ENCODE measurements around the gene ANKRD33B. TPM values are rescaled to one million over a fixed set of nuclear protein-coding genes. Genes with fewer than 3 reads are reported as not detected.

Gene ANKRD33B
- total and polyA plus RNA-seq, 7 experiments from 2014 or later, result 0.20 to 10.1 (median 0.75) TPM; not detected in 1

DNA sequence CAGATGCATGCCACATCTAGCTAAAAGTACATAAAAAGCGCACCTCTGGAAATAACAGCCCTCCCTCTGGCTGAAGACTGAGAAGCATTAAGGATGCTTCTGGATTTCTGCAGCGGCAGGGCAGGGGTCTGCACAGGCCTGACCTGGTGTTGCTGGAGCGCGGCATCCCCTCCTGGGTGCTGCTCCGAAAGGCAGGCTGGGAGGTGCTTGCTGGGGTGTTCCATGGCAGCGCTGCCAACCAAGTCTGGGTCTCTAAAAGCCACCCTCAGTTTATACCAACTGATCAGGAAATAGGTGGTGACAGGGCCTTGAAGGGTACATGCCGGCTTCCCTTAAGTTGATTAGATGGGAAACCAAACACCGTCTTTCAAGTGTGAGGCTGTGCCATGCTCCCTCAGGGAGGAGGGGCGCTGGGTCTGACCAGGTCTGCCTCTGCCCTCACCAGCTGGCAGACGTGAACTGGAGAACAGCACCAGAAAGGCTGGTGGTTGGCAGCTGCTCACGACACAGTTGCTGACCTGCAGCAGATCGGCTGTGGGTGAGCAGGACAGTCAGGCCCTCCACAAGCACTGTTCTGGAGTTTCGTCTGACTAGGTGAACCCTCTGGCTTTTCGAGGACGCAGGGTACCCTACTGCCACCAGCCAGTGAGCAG lies 115.6 kb downstream of the ANKRD33B start:
- no peaks in the 10 kb centered on the region for H3K27me3 ChIP-seq (ENCODE audit: control insufficient read depth in 2 of 2, insufficient read depth in 2 of 2, low read length in 2 of 2)
- Mint-ChIP-seq H3K27ac (no peak overlapping the region), H3K4me1 (peaks cover 0 to 4% (median 0%) of the 10 kb centered on the region in 7 donors), H3K9me3 (peaks cover 1 to 19% (median 10%) of the 10 kb centered on the region in 11 donors), H3K4me3 (no peak overlapping the region), H3K36me3 (peaks cover 21 to 69% (median 33%) of the 10 kb centered on the region in 5 donors), H3K27me3 (no peaks in the 10 kb centered on the region)
- intact Hi-C loops (cut with micrococcal nuclease), result no loop called here
- DNase-seq, result no peak
- ATAC-seq, result no peak
- no peak overlapping the region for H3K27ac ChIP-seq (ENCODE audit: low read depth, low read length)
- H3K9me3 ChIP-seq (ENCODE audit: control insufficient read depth in 2 of 3, low read length in 3 of 3), result peaks cover 0 to 6% (median 0%) of the 10 kb centered on the region in 3 experiments
- ChIA-PET CTCF (interaction anchor here (0.6 kb wide), 1 partner anchor 74 kb away, joined by 3 read pairs; no protein-coding TSS in a partner anchor), POLR2A (no interaction called here)
- H3K4me1 ChIP-seq (ENCODE audit: control insufficient read depth in 2 of 2, insufficient read depth in 2 of 2, low read length in 2 of 2), result no peaks in the 10 kb centered on the region
- H3K36me3 ChIP-seq (ENCODE audit: control insufficient read depth in 2 of 3, insufficient read depth in 3 of 3, low read length in 3 of 3), result peaks cover 0 to 66% (median 0%) of the 10 kb centered on the region in 3 experiments
- H3K4me3 ChIP-seq (ENCODE audit: low read length), result no peak overlapping the region

- H3K36me3 ChIP-seq (ENCODE audit: control insufficient read depth in 2 of 3, insufficient read depth in 3 of 3, low read length in 3 of 3), result peaks cover 0 to 69% (median 0%) of the 10 kb centered on the region in 3 experiments
- POLR2A ChIA-PET, result no interaction called here
- intact Hi-C loops (cut with micrococcal nuclease), result no loop called here
Observed at GRCh38 chr5:10680876-10681481, 117.1 kb downstream of the ANKRD33B start.

GRCh38 chr5:10681731-10682679 lies 118.1 kb downstream of the ANKRD33B start:
- CTCF ChIA-PET, result no interaction called here
- no peak for ATAC-seq

More at GRCh38 chr5:10680876-10681481, 117.1 kb downstream of the ANKRD33B start:
- peaks cover 24 to 80% (median 34%) of the 10 kb centered on the region in 5 donors for H3K36me3 Mint-ChIP-seq
- Histone ChIP-seq H3K9me3 (ENCODE audit: control insufficient read depth in 2 of 3, low read length in 3 of 3) (peaks cover 0 to 6% (median 0%) of the 10 kb centered on the region in 3 experiments), H3K27ac (ENCODE audit: low read depth, low read length) (no peak overlapping the region), H3K27me3 (ENCODE audit: control insufficient read depth in 2 of 2, insufficient read depth in 2 of 2, low read length in 2 of 2) (no peaks in the 10 kb centered on the region), H3K4me3 (ENCODE audit: low read length) (no peak overlapping the region), H3K4me1 (ENCODE audit: control insufficient read depth in 2 of 2, insufficient read depth in 2 of 2, low read length in 2 of 2) (no peaks in the 10 kb centered on the region)
- no peak overlapping the region for H3K4me3 Mint-ChIP-seq
- H3K27me3 Mint-ChIP-seq, result no peaks in the 10 kb centered on the region
- CTCF ChIA-PET, result no interaction called here
- ATAC-seq (no peak), DNase-seq (no peak)
- H3K4me1 Mint-ChIP-seq, result peaks cover 0 to 4% (median 0%) of the 10 kb centered on the region in 7 donors
- peaks cover 1 to 15% (median 8%) of the 10 kb centered on the region in 11 donors for H3K9me3 Mint-ChIP-seq
- no peak overlapping the region for H3K27ac Mint-ChIP-seq

DNA sequence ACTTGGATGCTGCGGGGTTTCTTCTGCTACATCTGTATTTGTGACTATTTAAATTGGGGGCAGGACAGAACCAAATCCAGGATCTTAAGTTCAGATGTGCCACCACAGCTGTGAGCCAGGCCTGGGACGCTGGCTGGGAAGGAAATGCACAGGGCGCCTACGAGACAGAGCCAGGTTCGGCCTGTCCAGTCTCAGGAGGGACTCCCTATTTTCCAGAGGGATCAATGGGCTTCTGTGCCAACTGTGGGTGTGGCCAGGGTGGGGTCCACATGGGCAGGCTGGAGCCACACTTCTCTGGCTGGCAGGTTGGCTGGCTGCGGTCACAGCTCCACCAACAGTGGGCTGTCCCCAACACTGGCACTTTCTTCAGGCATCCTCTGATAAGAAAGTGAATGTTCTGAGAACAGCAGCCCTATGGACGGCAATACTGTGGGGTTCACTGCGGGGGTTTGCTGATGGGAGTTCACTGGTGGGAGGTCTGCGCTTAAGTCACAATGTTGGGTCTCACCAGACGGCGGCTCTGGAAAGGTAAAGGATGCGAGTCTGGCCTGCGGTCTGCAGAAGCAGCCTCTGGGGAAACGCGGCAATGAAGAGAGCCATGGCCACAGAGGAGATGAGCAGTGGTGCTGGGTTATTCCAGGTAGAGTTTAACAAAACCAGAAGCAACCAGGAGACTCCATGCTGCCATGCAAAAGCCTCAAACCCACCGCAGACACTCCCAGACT lies 119.1 kb downstream of the ANKRD33B start:
- CTCF ChIA-PET, result no interaction called here
- H3K36me3 Mint-ChIP-seq, result peaks cover 15 to 80% (median 34%) of the 10 kb centered on the region in 5 donors
- H3K27me3 Mint-ChIP-seq, result no peaks in the 10 kb centered on the region
- DNase-seq (no peak), ATAC-seq (no peak)
- Histone ChIP-seq H3K27ac (ENCODE audit: low read depth, low read length) (no peak overlapping the region), H3K27me3 (ENCODE audit: control insufficient read depth in 2 of 2, insufficient read depth in 2 of 2, low read length in 2 of 2) (no peaks in the 10 kb centered on the region), H3K36me3 (ENCODE audit: control insufficient read depth in 2 of 3, insufficient read depth in 3 of 3, low read length in 3 of 3) (peaks cover 0 to 65% (median 0%) of the 10 kb centered on the region in 3 experiments), H3K9me3 (ENCODE audit: control insufficient read depth in 2 of 3, low read length in 3 of 3) (no peaks in the 10 kb centered on the region), H3K4me3 (ENCODE audit: low read length) (no peak overlapping the region), H3K4me1 (ENCODE audit: control insufficient read depth in 2 of 2, insufficient read depth in 2 of 2, low read length in 2 of 2) (no peaks in the 10 kb centered on the region)
- H3K27ac Mint-ChIP-seq, result no peak overlapping the region
- H3K4me1 Mint-ChIP-seq, result peaks cover 0 to 4% (median 3%) of the 10 kb centered on the region in 7 donors
- POLR2A ChIA-PET, result no interaction called here
- intact Hi-C loops (cut with micrococcal nuclease), result no loop called here
- peaks cover 0 to 2% (median under 1%) of the 10 kb centered on the region in 11 donors for H3K9me3 Mint-ChIP-seq
- no peak overlapping the region for H3K4me3 Mint-ChIP-seq

More at GRCh38 chr5:10681731-10682679, 118.1 kb downstream of the ANKRD33B start:
- Histone ChIP-seq H3K4me1 (ENCODE audit: control insufficient read depth in 2 of 2, insufficient read depth in 2 of 2, low read length in 2 of 2) (no peaks in the 10 kb centered on the region), H3K27me3 (ENCODE audit: control insufficient read depth in 2 of 2, insufficient read depth in 2 of 2, low read length in 2 of 2) (no peaks in the 10 kb centered on the region), H3K4me3 (ENCODE audit: low read length) (no peak overlapping the region), H3K9me3 (ENCODE audit: control insufficient read depth in 2 of 3, low read length in 3 of 3) (peaks cover 0 to 6% (median 0%) of the 10 kb centered on the region in 3 experiments), H3K27ac (ENCODE audit: low read depth, low read length) (no peak overlapping the region), H3K36me3 (ENCODE audit: control insufficient read depth in 2 of 3, insufficient read depth in 3 of 3, low read length in 3 of 3) (peaks cover 0 to 69% (median 0%) of the 10 kb centered on the region in 3 experiments)
- Mint-ChIP-seq H3K4me3 (no peak overlapping the region), H3K4me1 (peaks cover 0 to 4% (median 0%) of the 10 kb centered on the region in 7 donors), H3K9me3 (peaks cover 0 to 12% (median 5%) of the 10 kb centered on the region in 11 donors), H3K27ac (peak overlapping the region in 1 of 9 donors; percentile 58), H3K36me3 (peaks cover 21 to 85% (median 39%) of the 10 kb centered on the region in 5 donors), H3K27me3 (no peaks in the 10 kb centered on the region)
- DNase-seq, result no peak
- intact Hi-C loops (cut with micrococcal nuclease), result no loop called here
- POLR2A ChIA-PET, result no interaction called here

DNA sequence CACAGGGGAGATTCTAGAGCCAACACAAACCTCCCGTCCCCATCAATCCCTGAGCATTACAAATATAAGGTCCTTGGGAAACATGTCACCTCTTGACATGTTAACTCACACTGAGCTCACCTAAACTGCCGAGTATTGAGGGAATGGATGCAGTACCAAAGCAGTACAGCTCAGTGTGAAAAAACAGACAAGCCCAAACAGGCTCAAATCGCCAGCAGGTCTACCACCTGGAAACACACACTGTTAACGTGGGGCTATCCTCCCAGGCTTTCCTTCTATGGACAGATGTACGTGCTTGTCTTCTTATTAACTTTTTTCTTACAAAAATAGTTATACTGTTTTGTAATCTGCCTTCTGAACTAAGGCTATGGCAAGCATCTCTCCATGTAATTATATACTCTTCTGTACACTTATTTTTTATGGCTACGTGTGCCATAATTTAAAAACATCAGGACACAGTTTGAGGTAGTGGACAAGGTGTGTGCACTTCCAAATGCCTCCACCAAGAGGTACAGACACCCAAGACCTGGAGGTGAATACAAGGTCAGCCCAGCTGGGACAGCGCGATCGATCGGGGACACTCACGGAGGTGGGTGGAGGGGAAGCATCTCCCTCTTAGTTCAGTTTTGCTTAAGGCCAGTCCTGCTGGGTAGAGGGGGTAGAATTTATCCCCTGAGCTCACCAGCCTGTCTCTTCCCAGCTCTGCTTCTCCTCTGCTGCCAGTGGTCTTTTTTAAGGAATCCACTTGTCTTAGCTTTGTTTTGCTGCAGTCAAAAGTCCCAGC lies 120.6 kb downstream of the ANKRD33B start:
- ChIA-PET POLR2A (interaction anchor here (0.5 kb wide), 1 partner anchor 114 kb away, joined by 3 read pairs; no protein-coding TSS in a partner anchor), CTCF (no interaction called here)
- Mint-ChIP-seq H3K4me1 (peaks cover 0 to 8% (median 3%) of the 10 kb centered on the region in 7 donors), H3K36me3 (peaks cover 14 to 75% (median 29%) of the 10 kb centered on the region in 5 donors), H3K9me3 (no peaks in the 10 kb centered on the region), H3K27me3 (no peaks in the 10 kb centered on the region), H3K4me3 (no peak overlapping the region), H3K27ac (no peak overlapping the region)
- H3K4me1 ChIP-seq (ENCODE audit: control insufficient read depth in 2 of 2, insufficient read depth in 2 of 2, low read length in 2 of 2), result no peaks in the 10 kb centered on the region
- no peak for ATAC-seq
- H3K36me3 ChIP-seq (ENCODE audit: control insufficient read depth in 2 of 3, insufficient read depth in 3 of 3, low read length in 3 of 3), result peaks cover 0 to 50% (median 0%) of the 10 kb centered on the region in 3 experiments
- no peak for DNase-seq
- H3K27me3 ChIP-seq (ENCODE audit: control insufficient read depth in 2 of 2, insufficient read depth in 2 of 2, low read length in 2 of 2), result no peaks in the 10 kb centered on the region
- H3K4me3 ChIP-seq (ENCODE audit: low read length), result no peak overlapping the region
- intact Hi-C loops (cut with micrococcal nuclease), result no loop called here
- H3K9me3 ChIP-seq (ENCODE audit: control insufficient read depth in 2 of 3, low read length in 3 of 3), result no peaks in the 10 kb centered on the region
- no peak overlapping the region for H3K27ac ChIP-seq (ENCODE audit: low read depth, low read length)

Measured in naive thymus-derived CD4-positive, alpha-beta T cell (primary cell).